ENCODE results near the gene RCAN1.

The RCAN1 gene

GRCh38 chr21:34536311-34536710, 78.6 kb downstream of the RCAN1 start:
- no peak for DNase-seq

GRCh38 chr21:34535886-34536285, 79.0 kb downstream of the RCAN1 start:
- no peak for DNase-seq

- no peak for DNase-seq
These were observed 80.4 kb downstream of the RCAN1 start for GRCh38 chr21:34534522-34534921.

- DNase-seq: no peak
These were observed 81.0 kb downstream of the RCAN1 start for GRCh38 chr21:34533938-34534337.

- DNase-seq: no peak
These were observed 83.5 kb downstream of the RCAN1 start for GRCh38 chr21:34531399-34531798.

GRCh38 chr21:34530261-34530660, 84.7 kb downstream of the RCAN1 start:
- no peak for DNase-seq

GRCh38 chr21:34528131-34528561, 86.8 kb downstream of the RCAN1 start:
- no peak for DNase-seq

- DNase-seq: peak; percentile 60
These were observed 88.2 kb downstream of the RCAN1 start for GRCh38 chr21:34526618-34527290.

GRCh38 chr21:34526241-34526617, 88.7 kb downstream of the RCAN1 start:
- no peak for DNase-seq

- DNase-seq: no peak
These were observed 90.0 kb downstream of the RCAN1 start for GRCh38 chr21:34524646-34525601.

GRCh38 chr21:34523019-34523555, 91.8 kb downstream of the RCAN1 start:
- DNase-seq: no peak

- no peak for DNase-seq
These were observed 92.6 kb downstream of the RCAN1 start for GRCh38 chr21:34522284-34522683.

- DNase-seq: no peak
These were observed 93.4 kb downstream of the RCAN1 start for GRCh38 chr21:34521561-34521960.

GRCh38 chr21:34520764-34521508, 94.0 kb downstream of the RCAN1 start:
- DNase-seq: no peak

GRCh38 chr21:34520281-34520680, 94.6 kb downstream of the RCAN1 start:
- DNase-seq: no peak

- no peak for DNase-seq
These were observed 95.2 kb downstream of the RCAN1 start for GRCh38 chr21:34519694-34520093.

- DNase-seq: no peak
These were observed 95.9 kb downstream of the RCAN1 start for GRCh38 chr21:34519016-34519415.

- DNase-seq: no peak
These were observed 96.6 kb downstream of the RCAN1 start for GRCh38 chr21:34518301-34518700.

- peak; percentile 16 for DNase-seq
These were observed 97.2 kb downstream of the RCAN1 start for GRCh38 chr21:34517491-34518245.

- DNase-seq: no peak
These were observed 97.9 kb downstream of the RCAN1 start for GRCh38 chr21:34517039-34517438.

GRCh38 chr21:34514576-34515115, 100.3 kb downstream of the RCAN1 start:
- DNase-seq: no peak

GRCh38 chr21:34513129-34513675, 101.7 kb downstream of the RCAN1 start:
- DNase-seq: no peak
